GM12878 (cell line): ENCODE measurements around the gene GLP1R. TPM values are rescaled to one million over a fixed set of nuclear protein-coding genes. Genes with fewer than 3 reads are reported as not detected.

Source experiments
- ATAC-seq: fragments of 200-7000 bp; cut with Tn5 transposase; 3 replicates; pipeline ENCODE4 v1.9.1; 2020; ENCODE audit warnings: mild to moderate bottlenecking, moderate library complexity
- BruUV-seq: library from RNA; stranded (reverse); fragments of 400-500 nt; replicated peaks from 2 replicates; lab custom pipeline; 2021; lab: Mats Ljungman, UMichigan
- CTCF ChIA-PET: fragments of 300-600 bp; sonication (Branson Sonifier 250); formaldehyde crosslinking; extraction: SDS; loops from one replicate; lab custom pipeline; 2021; ENCODE audit warnings: inconsistent platforms; lab: Yijun Ruan, JAX
- POLR2A ChIA-PET: fragments of 350-600 bp; formaldehyde crosslinking; extraction: SDS; loops from one replicate; lab custom pipeline; 2021; ENCODE audit warnings: inconsistent platforms; lab: Charles Lee
- RAD21 ChIA-PET: fragments of 300-600 bp; sonication (Branson Sonifier 250); formaldehyde crosslinking; loops from one replicate; lab custom pipeline; 2023; ENCODE audit warnings: antibody characterized with exemption; ENCODE audit not compliant: unreplicated experiment; lab: Charles Lee
- SMC1A ChIA-PET: fragments of 300-600 bp; sonication (Branson Sonifier 250); formaldehyde crosslinking; loops from one replicate; lab custom pipeline; 2023; ENCODE audit not compliant: unreplicated experiment, uncharacterized antibody; lab: Charles Lee
- DNase-seq: peaks from one replicate; pipeline ENCODE4 v3.0.0-alpha.2; 2011; ENCODE audit warnings: low read depth, low spot score
- FAIRE-seq: peaks from 3 replicates; lab custom pipeline; 2011; peaks lifted over from hg19 to GRCh38; lab: Jason Lieb, UNC
- H2AFZ ChIP-seq: 2 replicates; pipeline ENCODE4 v1.6.0; 2011; ENCODE audit warnings: low read depth, low read length, control low read depth; ENCODE audit not compliant: control insufficient read depth
- H3K27ac ChIP-seq: 2 replicates; pipeline ENCODE4 v1.5.1; 2011; ENCODE audit warnings: control low read depth; ENCODE audit not compliant: control insufficient read depth, insufficient read depth
- H3K27me3 ChIP-seq, 2 experiments: replicated peaks in 1 of 2; 2 replicates each; pipeline versions ENCODE4 v1.6.0 to v1.6.1; 2011; ENCODE audit warnings: low read length in 1 of 2; ENCODE audit not compliant: control insufficient read depth in 2 of 2, insufficient read depth in 2 of 2
- H3K36me3 ChIP-seq, 2 experiments: 2 replicates each; pipeline ENCODE4 v1.5.1; 2011; ENCODE audit warnings: low read length in 1 of 2; ENCODE audit not compliant: control insufficient read depth in 2 of 2, insufficient read depth in 2 of 2
- H3K4me1 ChIP-seq: 2 replicates; pipeline ENCODE4 v1.6.1; 2011; ENCODE audit warnings: mild to moderate bottlenecking, low read length, moderate library complexity, mixed read lengths; ENCODE audit not compliant: control insufficient read depth, insufficient read depth
- H3K4me2 ChIP-seq: 2 replicates; pipeline ENCODE4 v1.6.0; 2011; ENCODE audit warnings: control low read depth; ENCODE audit not compliant: control insufficient read depth, insufficient read depth
- H3K4me3 ChIP-seq: fragments of 200-600 bp; sonication (generic); 2 replicates; pipeline ENCODE4 v1.5.1; 2016
- H3K79me2 ChIP-seq: 2 replicates; pipeline ENCODE4 v1.6.0; 2011; ENCODE audit warnings: low read length; ENCODE audit not compliant: control insufficient read depth, insufficient read depth
- H3K9ac ChIP-seq: 2 replicates; pipeline ENCODE4 v1.8.0; 2011; ENCODE audit warnings: low read length, control low read depth, mixed read lengths; ENCODE audit not compliant: control insufficient read depth, insufficient read depth
- H3K9me3 ChIP-seq: replicated peaks from 3 replicates; pipeline ENCODE4 v1.5.1; 2011; ENCODE audit warnings: mild to moderate bottlenecking, low read length; ENCODE audit not compliant: control insufficient read depth, insufficient read depth
- H4K20me1 ChIP-seq: 2 replicates; pipeline ENCODE4 v1.6.0; 2011; ENCODE audit not compliant: control insufficient read depth, insufficient read depth
- ETV6 ChIP-seq, 2 experiments: fragments of 450-650 bp in 1 of 2; IDR thresholded peaks in 1 of 2; conservative IDR thresholded peaks in 1 of 2; 2 replicates each; pipeline ENCODE4 v1.6.1; 2014; ENCODE audit warnings: antibody characterized with exemption in 1 of 2, borderline replicate concordance in 1 of 2, low read depth in 1 of 2, mild to moderate bottlenecking in 1 of 2, moderate library complexity in 1 of 2
- FOXK2 ChIP-seq: fragments of 450-650 bp; IDR thresholded peaks from 2 replicates; pipeline ENCODE4 v1.6.1; 2017; ENCODE audit warnings: mild to moderate bottlenecking, moderate library complexity
- IKZF2 ChIP-seq, 2 experiments: fragments of 450-650 bp; IDR thresholded peaks; 2 replicates each; pipeline ENCODE4 v1.6.1; 2017; ENCODE audit warnings: mild to moderate bottlenecking in 2 of 2, moderate library complexity in 2 of 2
- JUND ChIP-seq: IDR thresholded peaks from 2 replicates; pipeline ENCODE4 v1.6.1; 2012; ENCODE audit warnings: low read depth, mild to moderate bottlenecking, low read length, improper control_type of control experiment, moderate library complexity
- KAT2A ChIP-seq: conservative IDR thresholded peaks from 2 replicates; pipeline ENCODE4 v1.6.1; 2011; ENCODE audit warnings: low read depth, low read length; ENCODE audit not compliant: control insufficient read depth
- MXI1 ChIP-seq: fragments of 150-350 bp; IDR thresholded peaks from 2 replicates; pipeline ENCODE4 v1.6.1; 2011; ENCODE audit warnings: low read depth, mild to moderate bottlenecking, inconsistent platforms, low read length, improper control_type of control experiment
- NFIC ChIP-seq: IDR thresholded peaks from 2 replicates; pipeline ENCODE4 v1.6.1; 2012; ENCODE audit warnings: low read depth, mild to moderate bottlenecking, inconsistent platforms, low read length, moderate library complexity
- PBX3 ChIP-seq: IDR thresholded peaks from 2 replicates; pipeline ENCODE4 v1.6.1; 2011; ENCODE audit warnings: mild to moderate bottlenecking, low read depth, low read length, moderate library complexity; ENCODE audit not compliant: insufficient replicate concordance
- POLR2A ChIP-seq: IDR thresholded peaks from 2 replicates; pipeline ENCODE4 v1.6.1; 2011; ENCODE audit warnings: low read depth, mild to moderate bottlenecking, low read length
- POLR2AphosphoS2 ChIP-seq: IDR thresholded peaks from 2 replicates; pipeline ENCODE4 v1.6.1; 2011; ENCODE audit warnings: low read depth, mild to moderate bottlenecking, low read length, improper control_type of control experiment, moderate library complexity
- SIX5 ChIP-seq: IDR thresholded peaks from 2 replicates; pipeline ENCODE4 v1.6.1; 2011; ENCODE audit warnings: mild to moderate bottlenecking, low read depth, low read length, moderate library complexity; ENCODE audit not compliant: severe bottlenecking
- ZBTB40 ChIP-seq: fragments of 450-650 bp; IDR thresholded peaks from 2 replicates; pipeline ENCODE4 v1.6.1; 2016; ENCODE audit warnings: mild to moderate bottlenecking, moderate library complexity, borderline replicate concordance
- WGBS: methylation state at CpG from one replicate; pipeline ENCODE4 v1.1.6; 2016; ENCODE audit warnings: low lambda C conversion rate; ENCODE audit not compliant: insufficient replicate concordance, insufficient coverage; ENCODE audit errors: missing lambda C conversion rate; 5-methylcytosine and 5-hydroxymethylcytosine counted together
- in situ Hi-C: fragments of 300-500 bp; cut with MboI; formaldehyde crosslinking; loops from 9 replicates; pipeline ENCODE4 v1.14.3; 2018; ENCODE audit warnings: mixed read lengths
- intact Hi-C: fragments of 100-400 bp; cut with micrococcal nuclease; formaldehyde crosslinking; loops from one replicate; pipeline ENCODE4 v1.14.2; 2022; ENCODE audit not compliant: unreplicated experiment
- polyA plus RNA-seq, 11 experiments: library from polyadenylated mRNA; depleted of rRNA in 4 of 11; unstranded in 6 of 11; stranded (reverse) in 5 of 11; fragments of >200 nt; fragmentation: Nextera tagmentation in 4 of 11; fragmentation: Illumina TruSeq in 1 of 11; extraction: Ambion mirVana in 4 of 11; extraction: Trizol in 1 of 11; gene quantifications; 1 replicate in 1 of 11; 2 replicates in 10 of 11; pipeline versions ENCODE4 v1.2.1 to v1.2.3, GENCODE V29; 2011 to 2016; ENCODE audit warnings: inconsistent platforms in 2 of 11, missing spikeins in 2 of 11, low read depth in 1 of 11
- total RNA-seq, 4 experiments: library from RNA; depleted of rRNA in 3 of 4; stranded (reverse); fragments of >200 nt in 3 of 4; fragmentation: Illumina TruSeq in 1 of 4; extraction: Trizol in 1 of 4; gene quantifications; 2 replicates each; pipeline versions ENCODE4 v1.2.1 to v1.2.3, GENCODE V29; 2013 to 2021
- TF ChIP-seq, protein P1 (sequence below), 3 experiments: IDR thresholded peaks in 2 of 3; conservative IDR thresholded peaks in 1 of 3; 2 replicates each; pipeline ENCODE4 v1.5.1; 2011; ENCODE audit warnings: low read depth in 3 of 3, low read length in 3 of 3, mild to moderate bottlenecking in 3 of 3, control low read depth in 2 of 3, moderate library complexity in 2 of 3, inconsistent platforms in 1 of 3, mixed read lengths in 1 of 3; ENCODE audit not compliant: control insufficient read depth in 2 of 3, insufficient read depth in 1 of 3; ENCODE audit errors: extremely low read depth in 1 of 3

GLP1R gene
- total and polyA plus RNA-seq, 10 of the 15 experiments (the other 5 are each of a cell fraction or from before 2014, with no cell fraction given) = 0.01 TPM; not detected in 9

- BruUV-seq = no TSS peak
- Histone ChIP-seq H3K27me3 (peaks cover 2 to 16% of the 10 kb centered on the region in 2 experiments), H3K4me3 (no peak overlapping the region), H3K79me2 (no peaks in the 10 kb centered on the region), H3K9me3 (no peaks in the 10 kb centered on the region), H3K36me3 (no peaks in the 10 kb centered on the region), H3K9ac (no peak overlapping the region), H2AFZ (no peak overlapping the region), H3K4me1 (peaks cover 10% of the 10 kb centered on the region), H3K4me2 (no peak overlapping the region), H4K20me1 (peaks cover 7% of the 10 kb centered on the region; the same call in 1 of the 2 replicates), H3K27ac (no peak overlapping the region)
- no peak for ATAC-seq
- in situ Hi-C loops (no loop called here), intact Hi-C loops (no loop called here)
- CTCF ChIA-PET = interaction anchor here (1.4 kb wide), 1 partner anchor 58 kb away, joined by 4 read pairs; no protein-coding TSS in a partner anchor
- POLR2A ChIA-PET = no interaction called here
- SMC1A ChIA-PET = interaction anchor here (1.8 kb wide), 1 partner anchor 15 kb away, joined by 6 read pairs; no protein-coding TSS in a partner anchor
- DNase-seq = no peak
- no peak for FAIRE-seq
- no peak for TF ChIP-seq SIX5
- TF ChIP-seq POLR2A = no peak
- TF ChIP-seq, protein P1, sequence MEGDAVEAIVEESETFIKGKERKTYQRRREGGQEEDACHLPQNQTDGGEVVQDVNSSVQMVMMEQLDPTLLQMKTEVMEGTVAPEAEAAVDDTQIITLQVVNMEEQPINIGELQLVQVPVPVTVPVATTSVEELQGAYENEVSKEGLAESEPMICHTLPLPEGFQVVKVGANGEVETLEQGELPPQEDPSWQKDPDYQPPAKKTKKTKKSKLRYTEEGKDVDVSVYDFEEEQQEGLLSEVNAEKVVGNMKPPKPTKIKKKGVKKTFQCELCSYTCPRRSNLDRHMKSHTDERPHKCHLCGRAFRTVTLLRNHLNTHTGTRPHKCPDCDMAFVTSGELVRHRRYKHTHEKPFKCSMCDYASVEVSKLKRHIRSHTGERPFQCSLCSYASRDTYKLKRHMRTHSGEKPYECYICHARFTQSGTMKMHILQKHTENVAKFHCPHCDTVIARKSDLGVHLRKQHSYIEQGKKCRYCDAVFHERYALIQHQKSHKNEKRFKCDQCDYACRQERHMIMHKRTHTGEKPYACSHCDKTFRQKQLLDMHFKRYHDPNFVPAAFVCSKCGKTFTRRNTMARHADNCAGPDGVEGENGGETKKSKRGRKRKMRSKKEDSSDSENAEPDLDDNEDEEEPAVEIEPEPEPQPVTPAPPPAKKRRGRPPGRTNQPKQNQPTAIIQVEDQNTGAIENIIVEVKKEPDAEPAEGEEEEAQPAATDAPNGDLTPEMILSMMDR (IDR thresholded peaks at IDR 0.05 in 2 of 3, conservative IDR thresholded peaks at IDR 0.05 in 1 of 3; ENCODE audit: control insufficient read depth in 2 of 3, extremely low read depth in 1 of 3, insufficient read depth in 1 of 3, low read depth in 3 of 3, low read length in 3 of 3) = no peak
- no peak for TF ChIP-seq PBX3
- TF ChIP-seq POLR2AphosphoS2 = no peak
- TF ChIP-seq ETV6 (conservative IDR thresholded peaks at IDR 0.05 in 1 of 2, IDR thresholded peaks at IDR 0.05 in 1 of 2; ENCODE audit: borderline replicate concordance in 1 of 2, low read depth in 1 of 2) = no peak
- TF ChIP-seq KAT2A = no peak
- TF ChIP-seq NFIC = no peak
- TF ChIP-seq FOXK2 = no peak
- no peak for TF ChIP-seq ZBTB40
- no peak for TF ChIP-seq JUND
- TF ChIP-seq MXI1 = no peak
- no peak for TF ChIP-seq IKZF2 (IDR thresholded peaks at IDR 0.05)
- 52% methylated on average over 7 of the region's 7 CpGs for WGBS
- RAD21 ChIA-PET = no interaction called here
Measured at GRCh38 chr6:39087197-39087596, 38.6 kb downstream of the GLP1R start.
